ENCODE data around the gene SIM1. TPM values are rescaled to one million over a fixed set of nuclear protein-coding genes. Genes with fewer than 3 reads are reported as not detected.

The SIM1 gene
- total and polyA plus RNA-seq, 4 donors: not detected

DNA sequence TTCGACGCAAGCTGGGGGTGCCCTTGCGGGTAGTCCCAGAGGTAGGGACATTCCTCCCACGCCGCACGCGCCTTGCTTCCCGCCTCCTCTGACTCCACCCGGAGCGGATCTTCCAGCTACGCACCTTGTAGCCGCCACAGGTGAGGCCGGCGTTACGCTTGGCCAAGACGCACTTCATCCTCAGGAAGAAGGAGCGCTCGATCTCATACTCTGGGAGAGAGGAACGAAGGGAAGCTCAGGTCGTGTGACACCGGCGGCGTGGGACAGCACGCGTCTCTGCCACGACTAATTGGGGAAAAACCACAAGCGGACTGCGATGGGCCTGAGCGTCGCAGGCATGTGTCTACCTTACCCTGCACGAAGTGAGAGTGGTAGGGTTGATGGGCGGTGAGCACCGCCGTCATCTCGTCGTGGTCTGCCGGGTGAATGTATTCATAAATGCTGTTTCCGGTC, 15.5 kb downstream of the SIM1 start:
- Histone ChIP-seq H3K27me3 (ENCODE audit: control insufficient read depth in 3 of 3, insufficient read depth in 3 of 3, low read length in 2 of 3) (peaks cover 0 to 98% (median 95%) of the 10 kb centered on the region in 3 donors), H3K27ac (ENCODE audit: low read depth in 1 of 2, low read length in 1 of 2) (no peak overlapping the region), H3K9ac (ENCODE audit: insufficient read depth in 1 of 2, low read length in 2 of 2) (no peak overlapping the region), H3K36me3 (ENCODE audit: control insufficient read depth in 4 of 4, insufficient read depth in 4 of 4, low read length in 4 of 4) (no peaks in the 10 kb centered on the region), H3K4me1 (ENCODE audit: control insufficient read depth in 5 of 5, insufficient read depth in 5 of 5, low read length in 5 of 5) (peaks cover 0 to 11% (median 6%) of the 10 kb centered on the region in 5 donors), H3K4me3 (no peak overlapping the region), H3K9me3 (ENCODE audit: control insufficient read depth in 4 of 4, insufficient read depth in 3 of 4, low read length in 3 of 4) (peaks cover 0 to 30% (median 0%) of the 10 kb centered on the region in 4 donors)
- ATAC-seq (ENCODE audit: insufficient read depth, low FRiP score): no peak
- DNase-seq: no peak
- TF ChIP-seq, protein P1, sequence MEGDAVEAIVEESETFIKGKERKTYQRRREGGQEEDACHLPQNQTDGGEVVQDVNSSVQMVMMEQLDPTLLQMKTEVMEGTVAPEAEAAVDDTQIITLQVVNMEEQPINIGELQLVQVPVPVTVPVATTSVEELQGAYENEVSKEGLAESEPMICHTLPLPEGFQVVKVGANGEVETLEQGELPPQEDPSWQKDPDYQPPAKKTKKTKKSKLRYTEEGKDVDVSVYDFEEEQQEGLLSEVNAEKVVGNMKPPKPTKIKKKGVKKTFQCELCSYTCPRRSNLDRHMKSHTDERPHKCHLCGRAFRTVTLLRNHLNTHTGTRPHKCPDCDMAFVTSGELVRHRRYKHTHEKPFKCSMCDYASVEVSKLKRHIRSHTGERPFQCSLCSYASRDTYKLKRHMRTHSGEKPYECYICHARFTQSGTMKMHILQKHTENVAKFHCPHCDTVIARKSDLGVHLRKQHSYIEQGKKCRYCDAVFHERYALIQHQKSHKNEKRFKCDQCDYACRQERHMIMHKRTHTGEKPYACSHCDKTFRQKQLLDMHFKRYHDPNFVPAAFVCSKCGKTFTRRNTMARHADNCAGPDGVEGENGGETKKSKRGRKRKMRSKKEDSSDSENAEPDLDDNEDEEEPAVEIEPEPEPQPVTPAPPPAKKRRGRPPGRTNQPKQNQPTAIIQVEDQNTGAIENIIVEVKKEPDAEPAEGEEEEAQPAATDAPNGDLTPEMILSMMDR (IDR thresholded peaks at IDR 0.05; ENCODE audit: control extremely low read depth, extremely low read depth): no peak
- WGBS, 2 donors: 9 to 11% methylated on average over 38 of the region's 38 CpGs

DNA sequence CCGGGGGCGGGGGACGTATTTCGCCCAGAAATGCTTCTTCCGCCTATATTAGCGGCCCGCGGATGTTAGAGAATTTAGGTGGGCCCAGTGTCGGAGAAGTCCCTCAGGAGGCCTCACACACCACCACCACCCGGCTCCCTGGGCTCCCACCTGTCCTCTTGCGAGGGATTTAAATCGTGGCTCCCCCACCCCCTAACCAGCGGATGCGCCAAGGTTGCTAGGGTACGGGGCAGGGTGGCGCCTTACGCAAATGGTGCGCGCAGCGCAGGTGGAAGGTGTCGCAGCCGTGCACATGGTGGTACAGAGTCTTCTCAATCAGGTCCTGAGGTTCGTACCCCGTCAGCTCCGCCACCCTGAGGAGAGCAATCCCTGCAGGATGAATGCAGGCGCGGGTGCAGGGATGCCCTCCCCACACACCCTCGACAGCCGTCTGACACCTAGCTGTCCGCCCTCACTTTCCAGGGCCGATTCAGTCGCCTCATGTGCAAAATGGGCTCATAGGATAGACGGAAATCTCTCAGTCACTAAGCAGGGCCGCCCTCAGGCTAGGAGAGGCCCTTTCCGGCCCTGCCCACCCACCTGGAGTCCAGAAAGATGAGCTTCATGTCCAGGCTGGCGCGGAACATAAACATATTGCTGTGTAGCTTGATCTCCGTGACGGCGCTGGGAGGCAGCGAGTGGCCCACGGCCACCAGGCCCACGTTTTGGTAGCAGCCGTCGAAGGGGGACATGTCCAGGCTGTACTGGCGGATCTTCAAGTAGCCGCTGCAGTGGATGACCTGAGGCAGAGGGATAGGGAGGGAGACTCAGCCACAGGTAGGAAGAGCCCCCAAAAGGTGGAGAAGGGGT, 16.6 kb downstream of the SIM1 start:
- ATAC-seq (ENCODE audit: insufficient read depth, low FRiP score): no peak
- Histone ChIP-seq H3K9ac (ENCODE audit: insufficient read depth in 1 of 2, low read length in 2 of 2) (no peak overlapping the region), H3K4me3 (no peak overlapping the region), H3K9me3 (ENCODE audit: control insufficient read depth in 4 of 4, insufficient read depth in 3 of 4, low read length in 3 of 4) (peaks cover 0 to 27% (median 0%) of the 10 kb centered on the region in 4 donors), H3K27me3 (ENCODE audit: control insufficient read depth in 3 of 3, insufficient read depth in 3 of 3, low read length in 2 of 3) (peaks cover 0 to 98% (median 90%) of the 10 kb centered on the region in 3 donors), H3K36me3 (ENCODE audit: control insufficient read depth in 4 of 4, insufficient read depth in 4 of 4, low read length in 4 of 4) (no peaks in the 10 kb centered on the region), H3K4me1 (ENCODE audit: control insufficient read depth in 5 of 5, insufficient read depth in 5 of 5, low read length in 5 of 5) (peaks cover 0 to 11% (median 4%) of the 10 kb centered on the region in 5 donors), H3K27ac (ENCODE audit: low read depth in 1 of 2, low read length in 1 of 2) (no peak overlapping the region)
- TF ChIP-seq, protein P1 (IDR thresholded peaks at IDR 0.05; ENCODE audit: control extremely low read depth, extremely low read depth): no peak
- no peak for DNase-seq
- 12 to 16% methylated on average over 47 of the region's 47 CpGs for WGBS, 2 donors

GRCh38 chr6:100447081-100447899, 17.4 kb downstream of the SIM1 start:
- Histone ChIP-seq H3K9ac (ENCODE audit: insufficient read depth in 1 of 2, low read length in 2 of 2) (no peak overlapping the region), H3K27me3 (ENCODE audit: control insufficient read depth in 3 of 3, insufficient read depth in 3 of 3, low read length in 2 of 3) (peaks cover 0 to 90% (median 81%) of the 10 kb centered on the region in 3 donors), H3K9me3 (ENCODE audit: control insufficient read depth in 4 of 4, insufficient read depth in 3 of 4, low read length in 3 of 4) (peaks cover 0 to 26% (median 0%) of the 10 kb centered on the region in 4 donors), H3K4me3 (no peak overlapping the region), H3K4me1 (ENCODE audit: control insufficient read depth in 5 of 5, insufficient read depth in 5 of 5, low read length in 5 of 5) (peaks cover 0 to 11% (median 4%) of the 10 kb centered on the region in 5 donors), H3K36me3 (ENCODE audit: control insufficient read depth in 4 of 4, insufficient read depth in 4 of 4, low read length in 4 of 4) (no peaks in the 10 kb centered on the region), H3K27ac (ENCODE audit: low read depth in 1 of 2, low read length in 1 of 2) (no peak overlapping the region)
- TF ChIP-seq, protein P1 (IDR thresholded peaks at IDR 0.05; ENCODE audit: control extremely low read depth, extremely low read depth): no peak
- no peak for ATAC-seq (ENCODE audit: insufficient read depth, low FRiP score)
- DNase-seq: peak in 2 of 3 donors; percentile 33 to 34
- WGBS, 2 donors: 8 to 10% methylated on average over 38 of the region's 38 CpGs
